T follicular helper cell (primary cell): ENCODE measurements around the gene MYO3B.

Experiments
- DNase-seq: peaks from one replicate; pipeline ENCODE4 v3.0.0-alpha.2; 2020; ENCODE audit warnings: low read depth

Gene MYO3B

GRCh38 chr2:170300993-170301392 lies 123.0 kb downstream of the MYO3B start:
- no peak for DNase-seq

GRCh38 chr2:170301626-170302025 lies 123.7 kb downstream of the MYO3B start:
- no peak for DNase-seq

GRCh38 chr2:170305711-170306110 lies 127.8 kb downstream of the MYO3B start:
- DNase-seq: no peak

GRCh38 chr2:170306293-170306873 lies 128.4 kb downstream of the MYO3B start:
- no peak for DNase-seq

- DNase-seq: no peak
Measured at GRCh38 chr2:170307052-170307451, 129.1 kb downstream of the MYO3B start.

- no peak for DNase-seq
Measured at GRCh38 chr2:170307555-170308351, 129.8 kb downstream of the MYO3B start.

GRCh38 chr2:170310876-170311502 lies 133.0 kb downstream of the MYO3B start:
- DNase-seq: no peak

- DNase-seq: no peak
Measured at GRCh38 chr2:170313347-170313991, 135.5 kb downstream of the MYO3B start.

- DNase-seq: no peak
Measured at GRCh38 chr2:170313992-170314348, 136.0 kb downstream of the MYO3B start.

GRCh38 chr2:170314744-170315447 lies 136.9 kb downstream of the MYO3B start:
- no peak for DNase-seq

- no peak for DNase-seq
Measured at GRCh38 chr2:170320948-170321347, 143.0 kb downstream of the MYO3B start.

- no peak for DNase-seq
Measured at GRCh38 chr2:170321526-170321925, 143.6 kb downstream of the MYO3B start.

GRCh38 chr2:170322140-170322766 lies 144.3 kb downstream of the MYO3B start:
- no peak for DNase-seq

- DNase-seq: no peak
Measured at GRCh38 chr2:170323743-170324142, 145.8 kb downstream of the MYO3B start.

- peak; percentile 1 for DNase-seq
Measured at GRCh38 chr2:170324640-170325046, 146.7 kb downstream of the MYO3B start.

GRCh38 chr2:170330881-170331280 lies 152.9 kb downstream of the MYO3B start:
- no peak for DNase-seq

- no peak for DNase-seq
Measured at GRCh38 chr2:170332676-170333402, 154.9 kb downstream of the MYO3B start.

GRCh38 chr2:170335351-170335750 lies 157.4 kb downstream of the MYO3B start:
- no peak for DNase-seq

- DNase-seq: no peak
Measured at GRCh38 chr2:170336408-170336807, 158.5 kb downstream of the MYO3B start.

GRCh38 chr2:170336916-170337315 lies 159.0 kb downstream of the MYO3B start:
- DNase-seq: no peak

GRCh38 chr2:170339322-170339721 lies 161.4 kb downstream of the MYO3B start:
- no peak for DNase-seq
